ENCODE measurements around the gene BCL11A.

BCL11A gene

GRCh38 chr2:60548311-60548710 lies 5.1 kb downstream of the BCL11A start:
- no peaks in the 10 kb centered on the region for H3K9me3 ChIP-seq (ENCODE audit: control insufficient read depth, low read length)
- H3K27me3 ChIP-seq (replicated peaks; ENCODE audit: control insufficient read depth, insufficient read depth, low read length, poor library complexity, severe bottlenecking), result peaks cover 58% of the 10 kb centered on the region
- H3K4me1 ChIP-seq (ENCODE audit: control insufficient read depth, insufficient read depth, low read length, poor library complexity, severe bottlenecking), result peaks cover 30% of the 10 kb centered on the region
- no peak overlapping the region for H3K4me3 ChIP-seq (ENCODE audit: insufficient read depth, low read depth, low read length, poor library complexity, severe bottlenecking)
- no peak overlapping the region for H3K27ac ChIP-seq (ENCODE audit: insufficient read depth, low read length, poor library complexity, severe bottlenecking)
- no peak for DNase-seq
- H3K36me3 ChIP-seq (ENCODE audit: control insufficient read depth, insufficient read depth, low read length), result no peaks in the 10 kb centered on the region

GRCh38 chr2:60547841-60548240 lies 5.6 kb downstream of the BCL11A start:
- Histone ChIP-seq H3K4me3 (ENCODE audit: insufficient read depth, low read depth, low read length, poor library complexity, severe bottlenecking) (no peak overlapping the region), H3K27me3 (replicated peaks; ENCODE audit: control insufficient read depth, insufficient read depth, low read length, poor library complexity, severe bottlenecking) (peaks cover 53% of the 10 kb centered on the region), H3K27ac (ENCODE audit: insufficient read depth, low read length, poor library complexity, severe bottlenecking) (no peak overlapping the region), H3K4me1 (ENCODE audit: control insufficient read depth, insufficient read depth, low read length, poor library complexity, severe bottlenecking) (peaks cover 26% of the 10 kb centered on the region), H3K36me3 (ENCODE audit: control insufficient read depth, insufficient read depth, low read length) (no peaks in the 10 kb centered on the region), H3K9me3 (ENCODE audit: control insufficient read depth, low read length) (no peaks in the 10 kb centered on the region)
- DNase-seq, result no peak

GRCh38 chr2:60546756-60547420 lies 6.6 kb downstream of the BCL11A start:
- no peaks in the 10 kb centered on the region for H3K9me3 ChIP-seq (ENCODE audit: control insufficient read depth, low read length)
- DNase-seq, result no peak
- H3K4me3 ChIP-seq (ENCODE audit: insufficient read depth, low read depth, low read length, poor library complexity, severe bottlenecking), result no peak overlapping the region
- peaks cover 45% of the 10 kb centered on the region for H3K27me3 ChIP-seq (replicated peaks; ENCODE audit: control insufficient read depth, insufficient read depth, low read length, poor library complexity, severe bottlenecking)
- H3K4me1 ChIP-seq (ENCODE audit: control insufficient read depth, insufficient read depth, low read length, poor library complexity, severe bottlenecking), result peaks cover 19% of the 10 kb centered on the region
- H3K36me3 ChIP-seq (ENCODE audit: control insufficient read depth, insufficient read depth, low read length), result no peaks in the 10 kb centered on the region
- H3K27ac ChIP-seq (ENCODE audit: insufficient read depth, low read length, poor library complexity, severe bottlenecking), result no peak overlapping the region

- H3K9me3 ChIP-seq (ENCODE audit: control insufficient read depth, low read length), result no peaks in the 10 kb centered on the region
- no peaks in the 10 kb centered on the region for H3K36me3 ChIP-seq (ENCODE audit: control insufficient read depth, insufficient read depth, low read length)
- peaks cover 29% of the 10 kb centered on the region for H3K27me3 ChIP-seq (replicated peaks; ENCODE audit: control insufficient read depth, insufficient read depth, low read length, poor library complexity, severe bottlenecking)
- DNase-seq, result no peak
- H3K4me3 ChIP-seq (ENCODE audit: insufficient read depth, low read depth, low read length, poor library complexity, severe bottlenecking), result no peak overlapping the region
- H3K27ac ChIP-seq (ENCODE audit: insufficient read depth, low read length, poor library complexity, severe bottlenecking), result no peak overlapping the region
- H3K4me1 ChIP-seq (ENCODE audit: control insufficient read depth, insufficient read depth, low read length, poor library complexity, severe bottlenecking), result peaks cover 8% of the 10 kb centered on the region
These were observed 8.4 kb downstream of the BCL11A start for GRCh38 chr2:60544954-60545560.

- no peaks in the 10 kb centered on the region for H3K36me3 ChIP-seq (ENCODE audit: control insufficient read depth, insufficient read depth, low read length)
- no peak overlapping the region for H3K27ac ChIP-seq (ENCODE audit: insufficient read depth, low read length, poor library complexity, severe bottlenecking)
- no peak for DNase-seq
- no peak overlapping the region for H3K4me3 ChIP-seq (ENCODE audit: insufficient read depth, low read depth, low read length, poor library complexity, severe bottlenecking)
- no peaks in the 10 kb centered on the region for H3K9me3 ChIP-seq (ENCODE audit: control insufficient read depth, low read length)
- peaks cover 1% of the 10 kb centered on the region for H3K4me1 ChIP-seq (ENCODE audit: control insufficient read depth, insufficient read depth, low read length, poor library complexity, severe bottlenecking)
- H3K27me3 ChIP-seq (replicated peaks; ENCODE audit: control insufficient read depth, insufficient read depth, low read length, poor library complexity, severe bottlenecking), result peaks cover 19% of the 10 kb centered on the region
These were observed 9.4 kb downstream of the BCL11A start for GRCh38 chr2:60544062-60544461.

DNA sequence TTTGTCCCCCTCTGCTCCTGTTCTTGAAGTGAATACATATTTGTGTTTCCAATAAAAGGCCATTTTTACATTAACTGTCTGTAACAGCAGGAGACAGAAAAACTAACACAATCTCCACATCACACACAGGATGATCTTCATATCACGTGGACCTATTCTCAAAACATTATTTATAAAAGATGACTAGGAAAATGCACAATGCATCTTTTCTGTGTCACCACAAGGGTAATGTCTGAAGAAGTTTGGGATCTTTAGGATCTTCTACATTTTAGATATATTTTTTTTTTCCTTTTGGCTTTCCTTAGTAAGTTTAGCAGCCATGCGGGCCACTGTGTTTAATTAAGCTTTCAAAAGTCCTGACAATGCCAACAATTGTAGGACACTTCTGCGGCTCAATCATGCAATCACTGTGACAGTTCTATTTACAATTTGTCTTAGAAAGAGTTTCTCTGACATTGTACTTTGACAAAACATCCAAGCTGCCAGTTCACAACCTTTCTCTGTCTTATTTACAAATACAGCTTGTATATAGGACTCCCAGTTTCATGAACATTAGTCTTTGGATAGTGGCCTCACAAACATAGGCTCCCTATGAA lies 12.3 kb downstream of the BCL11A start:
- Histone ChIP-seq H3K36me3 (ENCODE audit: control insufficient read depth, insufficient read depth, low read length) (no peaks in the 10 kb centered on the region), H3K27ac (ENCODE audit: insufficient read depth, low read length, poor library complexity, severe bottlenecking) (no peak overlapping the region), H3K9me3 (ENCODE audit: control insufficient read depth, low read length) (no peaks in the 10 kb centered on the region), H3K4me1 (ENCODE audit: control insufficient read depth, insufficient read depth, low read length, poor library complexity, severe bottlenecking) (no peaks in the 10 kb centered on the region), H3K27me3 (replicated peaks; ENCODE audit: control insufficient read depth, insufficient read depth, low read length, poor library complexity, severe bottlenecking) (peaks cover 6% of the 10 kb centered on the region), H3K4me3 (ENCODE audit: insufficient read depth, low read depth, low read length, poor library complexity, severe bottlenecking) (no peak overlapping the region)
- DNase-seq, result no peak

GRCh38 chr2:60540074-60540473 lies 13.4 kb downstream of the BCL11A start:
- no peak for DNase-seq
- H3K4me1 ChIP-seq (ENCODE audit: control insufficient read depth, insufficient read depth, low read length, poor library complexity, severe bottlenecking), result no peaks in the 10 kb centered on the region
- H3K4me3 ChIP-seq (ENCODE audit: insufficient read depth, low read depth, low read length, poor library complexity, severe bottlenecking), result no peak overlapping the region
- peaks cover 6% of the 10 kb centered on the region for H3K27me3 ChIP-seq (replicated peaks; ENCODE audit: control insufficient read depth, insufficient read depth, low read length, poor library complexity, severe bottlenecking)
- H3K27ac ChIP-seq (ENCODE audit: insufficient read depth, low read length, poor library complexity, severe bottlenecking), result no peak overlapping the region
- H3K36me3 ChIP-seq (ENCODE audit: control insufficient read depth, insufficient read depth, low read length), result no peaks in the 10 kb centered on the region
- no peaks in the 10 kb centered on the region for H3K9me3 ChIP-seq (ENCODE audit: control insufficient read depth, low read length)

- H3K36me3 ChIP-seq (ENCODE audit: control insufficient read depth, insufficient read depth, low read length), result no peaks in the 10 kb centered on the region
- H3K27ac ChIP-seq (ENCODE audit: insufficient read depth, low read length, poor library complexity, severe bottlenecking), result no peak overlapping the region
- no peaks in the 10 kb centered on the region for H3K4me1 ChIP-seq (ENCODE audit: control insufficient read depth, insufficient read depth, low read length, poor library complexity, severe bottlenecking)
- H3K27me3 ChIP-seq (replicated peaks; ENCODE audit: control insufficient read depth, insufficient read depth, low read length, poor library complexity, severe bottlenecking), result peaks cover 1% of the 10 kb centered on the region
- no peaks in the 10 kb centered on the region for H3K9me3 ChIP-seq (ENCODE audit: control insufficient read depth, low read length)
- no peak for DNase-seq
- H3K4me3 ChIP-seq (ENCODE audit: insufficient read depth, low read depth, low read length, poor library complexity, severe bottlenecking), result no peak overlapping the region
These were observed 14.3 kb downstream of the BCL11A start for GRCh38 chr2:60539140-60539539.

DNA sequence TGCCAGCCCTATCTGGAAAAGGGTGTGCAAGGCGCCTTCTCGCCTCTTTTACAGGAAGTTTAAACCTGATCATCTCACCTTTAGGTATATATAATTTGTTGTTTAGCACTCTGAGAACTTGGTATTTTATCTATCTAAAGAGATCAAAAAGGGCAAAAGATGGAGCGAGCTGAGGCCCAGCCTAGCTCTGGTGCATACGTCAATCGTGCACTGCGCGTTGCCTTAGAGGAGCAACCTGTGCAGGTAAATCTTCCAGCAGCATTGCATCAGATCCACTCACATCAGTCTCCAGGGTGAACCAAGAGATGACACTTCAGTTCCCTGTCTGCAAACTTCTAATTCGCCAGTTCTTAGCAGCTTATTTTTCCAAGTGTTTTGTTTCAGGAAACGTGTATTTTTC lies 15.4 kb downstream of the BCL11A start:
- no peaks in the 10 kb centered on the region for H3K9me3 ChIP-seq (ENCODE audit: control insufficient read depth, low read length)
- H3K4me1 ChIP-seq (ENCODE audit: control insufficient read depth, insufficient read depth, low read length, poor library complexity, severe bottlenecking), result no peaks in the 10 kb centered on the region
- H3K36me3 ChIP-seq (ENCODE audit: control insufficient read depth, insufficient read depth, low read length), result no peaks in the 10 kb centered on the region
- no peak for DNase-seq
- H3K27me3 ChIP-seq (replicated peaks; ENCODE audit: control insufficient read depth, insufficient read depth, low read length, poor library complexity, severe bottlenecking), result peaks cover 4% of the 10 kb centered on the region
- no peak overlapping the region for H3K27ac ChIP-seq (ENCODE audit: insufficient read depth, low read length, poor library complexity, severe bottlenecking)
- no peak overlapping the region for H3K4me3 ChIP-seq (ENCODE audit: insufficient read depth, low read depth, low read length, poor library complexity, severe bottlenecking)

DNA sequence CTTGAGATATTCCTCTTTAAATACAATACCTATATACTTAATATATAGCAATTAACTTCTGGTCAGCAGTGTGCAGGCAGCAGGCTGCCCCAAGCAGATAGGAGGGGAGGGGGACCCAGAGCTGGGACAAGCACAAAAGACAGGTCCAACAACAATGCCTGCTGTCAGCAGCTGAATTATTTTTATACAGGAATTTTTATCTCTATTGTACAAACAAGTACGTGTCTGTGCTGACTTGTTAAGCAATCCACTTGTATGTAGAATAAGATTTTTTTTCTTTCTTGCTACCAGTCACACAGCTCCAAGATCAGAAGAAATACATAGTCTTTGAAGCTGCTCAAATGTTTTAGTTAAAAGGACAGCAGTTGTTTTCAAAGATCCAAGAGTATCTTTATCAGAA lies 16.7 kb downstream of the BCL11A start:
- no peak for DNase-seq
- no peak overlapping the region for H3K27ac ChIP-seq (ENCODE audit: insufficient read depth, low read length, poor library complexity, severe bottlenecking)
- H3K4me3 ChIP-seq (ENCODE audit: insufficient read depth, low read depth, low read length, poor library complexity, severe bottlenecking), result no peak overlapping the region
- H3K9me3 ChIP-seq (ENCODE audit: control insufficient read depth, low read length), result no peaks in the 10 kb centered on the region
- H3K4me1 ChIP-seq (ENCODE audit: control insufficient read depth, insufficient read depth, low read length, poor library complexity, severe bottlenecking), result no peaks in the 10 kb centered on the region
- H3K27me3 ChIP-seq (replicated peaks; ENCODE audit: control insufficient read depth, insufficient read depth, low read length, poor library complexity, severe bottlenecking), result peaks cover 4% of the 10 kb centered on the region
- H3K36me3 ChIP-seq (ENCODE audit: control insufficient read depth, insufficient read depth, low read length), result no peaks in the 10 kb centered on the region
